NCI-H2171 treated with DMSO at 0.1 percent for 48 hours (cell line): Measurements from ENCODE around the gene SPATA9.
"Not testable (repeated sequence)": the region's sequence is repeated elsewhere in the genome, so short reads cannot be mapped to it uniquely, and the experiment has no call there.

Experiments
- DNase-seq: peaks from one replicate; lab custom pipeline; 2025; lab: John Stamatoyannopoulos, UW

The SPATA9 gene

DNA sequence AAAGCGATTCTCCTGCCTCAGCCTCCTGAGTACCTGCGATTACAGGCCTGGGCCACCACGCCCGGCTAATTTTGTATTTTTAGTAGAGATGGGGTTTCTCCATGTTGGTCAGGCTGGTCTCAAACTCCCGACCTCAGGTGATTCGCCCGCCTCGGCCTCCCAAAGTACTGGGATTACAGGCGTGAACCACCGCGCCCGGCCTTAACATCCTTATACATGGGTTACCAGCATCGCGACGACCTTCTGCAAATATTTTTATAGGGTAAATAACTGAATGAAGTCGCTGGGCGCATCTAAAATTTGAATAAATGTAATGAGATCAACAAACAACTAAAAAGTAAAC is 36.6 kb downstream of the SPATA9 start:
- DNase-seq: not testable (repeated sequence)

DNA sequence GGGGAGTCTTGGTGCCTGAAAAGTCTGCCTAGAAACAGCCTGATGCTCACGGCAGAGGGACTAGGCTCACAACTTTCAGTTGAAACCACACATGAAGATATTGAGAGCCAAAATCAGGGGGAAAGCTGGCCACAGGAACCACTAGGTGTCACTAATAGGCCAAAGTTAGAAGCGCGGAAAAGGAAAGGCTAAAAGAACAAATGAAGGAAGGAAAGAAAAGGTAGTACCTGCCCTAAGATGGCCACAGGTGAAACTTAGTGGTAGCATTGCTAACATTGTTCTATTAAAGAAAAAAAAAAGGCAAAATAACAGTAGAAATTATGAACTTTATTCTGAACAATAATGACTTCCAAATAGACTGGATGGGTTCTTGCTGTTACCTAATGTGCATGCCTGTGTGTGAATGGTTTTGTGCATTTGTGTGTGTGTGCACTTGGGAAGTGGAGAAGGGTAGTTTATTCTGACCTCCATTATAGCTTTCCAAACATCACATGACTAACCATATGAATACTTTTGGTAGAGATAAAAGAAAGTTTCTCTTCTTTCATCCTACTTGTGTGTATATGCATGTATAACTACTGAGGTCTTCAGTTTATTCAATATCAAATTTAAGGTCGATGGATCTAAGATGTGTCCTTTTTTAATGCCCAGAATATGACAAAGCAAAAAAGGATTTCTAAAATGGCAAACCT is 38.3 kb downstream of the SPATA9 start:
- peak; percentile 6 for DNase-seq

DNA sequence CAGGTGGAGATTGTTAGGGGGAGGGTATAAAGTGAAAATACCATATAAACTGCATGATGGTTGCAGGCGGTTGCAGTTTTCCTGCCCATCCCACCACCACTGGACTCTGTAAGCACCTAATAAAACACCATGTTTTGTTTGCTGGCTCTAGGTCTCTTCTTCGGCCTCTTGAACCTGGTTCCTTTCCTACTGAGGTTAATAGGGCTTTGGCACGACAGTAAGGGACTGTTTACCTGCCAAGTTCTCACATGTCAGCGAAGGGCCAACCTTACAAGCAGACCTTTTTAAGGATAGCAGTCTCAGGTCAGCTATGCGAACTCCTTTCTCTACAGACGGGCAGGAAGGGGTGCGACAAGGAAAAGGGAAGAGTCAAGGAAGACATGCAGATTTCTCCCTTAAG is 39.6 kb downstream of the SPATA9 start:
- no peak for DNase-seq

DNA sequence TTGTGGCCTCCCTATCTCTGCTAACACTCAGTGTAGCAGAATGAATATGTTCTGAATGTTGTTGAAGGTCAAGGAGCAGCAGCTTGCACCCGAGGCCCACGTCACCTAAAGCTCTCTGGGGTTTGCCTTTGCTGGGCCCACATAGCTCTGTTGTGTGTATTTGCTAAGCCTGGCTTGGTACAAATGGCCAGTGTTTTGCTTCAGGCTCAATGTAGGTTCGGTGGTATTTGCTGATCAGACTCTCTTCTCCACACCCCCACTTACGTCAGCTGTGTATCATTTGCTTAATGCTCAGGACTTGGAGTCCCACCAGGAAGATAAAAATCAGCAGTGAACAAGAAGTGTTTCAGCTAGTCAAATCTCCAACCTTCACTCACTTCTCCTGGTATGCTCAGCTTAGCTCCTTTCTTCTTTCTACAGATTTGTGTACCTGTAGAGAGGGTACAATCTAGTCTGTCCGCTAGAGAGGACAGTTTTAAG is 41.0 kb downstream of the SPATA9 start:
- DNase-seq: no peak

DNA sequence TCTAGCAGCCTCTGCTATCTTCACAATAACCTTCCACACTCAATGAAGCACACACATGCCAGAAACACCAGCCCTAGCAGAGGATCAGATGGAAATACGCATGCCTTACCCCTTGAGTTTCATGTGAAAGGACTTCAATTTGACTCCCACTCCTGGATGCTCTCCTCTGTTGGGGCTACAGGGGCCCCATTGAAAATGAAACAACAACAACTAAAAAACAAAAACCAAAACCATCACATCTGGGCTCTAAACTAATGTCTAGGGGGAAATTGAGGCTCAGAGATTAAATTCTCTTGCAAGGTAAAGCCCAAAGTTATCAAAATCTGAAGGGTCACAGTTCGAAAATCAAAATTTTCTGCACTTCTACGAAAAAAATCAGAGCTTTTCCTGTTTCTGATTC is 44.2 kb downstream of the SPATA9 start:
- DNase-seq: no peak

DNA sequence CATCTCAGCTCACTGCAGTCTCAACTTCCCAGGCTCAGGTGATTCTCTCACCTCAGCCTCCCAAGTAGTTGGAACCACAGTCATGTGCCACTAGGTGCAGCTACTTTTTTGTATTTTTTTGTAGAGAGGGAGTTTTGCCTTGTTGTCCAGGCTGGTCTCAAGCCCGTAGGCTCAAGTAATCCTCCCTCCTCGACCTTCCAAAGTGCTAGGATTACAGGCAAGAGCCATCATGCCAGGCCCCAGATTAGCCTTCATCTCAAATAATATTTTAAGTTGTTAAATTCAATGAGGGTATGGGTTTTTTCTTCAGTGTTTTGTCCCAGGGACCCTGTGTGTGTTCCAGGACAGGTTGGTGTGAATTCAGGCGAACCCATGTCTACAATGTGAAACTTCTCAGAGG is 48.7 kb downstream of the SPATA9 start:
- DNase-seq: no peak

DNA sequence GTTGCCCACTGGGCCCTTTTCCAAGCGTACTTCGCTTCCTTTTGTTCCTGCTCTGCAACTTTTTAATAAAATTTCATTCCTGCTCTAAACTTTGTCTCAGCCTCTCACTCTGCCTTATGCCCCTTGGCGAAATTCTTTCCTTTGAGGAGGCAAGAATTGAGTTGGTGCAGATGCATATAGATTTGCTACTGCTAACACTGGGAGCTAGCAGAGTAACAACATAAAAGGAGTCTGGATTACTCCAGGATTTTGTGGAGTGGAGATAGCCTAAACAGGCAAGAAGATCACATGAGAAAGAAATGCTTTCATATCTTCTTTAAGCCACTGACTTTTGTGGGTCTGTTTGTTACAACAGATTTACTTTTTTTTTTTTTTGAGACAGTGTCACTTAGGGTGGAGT is 49.1 kb downstream of the SPATA9 start:
- no peak for DNase-seq

DNA sequence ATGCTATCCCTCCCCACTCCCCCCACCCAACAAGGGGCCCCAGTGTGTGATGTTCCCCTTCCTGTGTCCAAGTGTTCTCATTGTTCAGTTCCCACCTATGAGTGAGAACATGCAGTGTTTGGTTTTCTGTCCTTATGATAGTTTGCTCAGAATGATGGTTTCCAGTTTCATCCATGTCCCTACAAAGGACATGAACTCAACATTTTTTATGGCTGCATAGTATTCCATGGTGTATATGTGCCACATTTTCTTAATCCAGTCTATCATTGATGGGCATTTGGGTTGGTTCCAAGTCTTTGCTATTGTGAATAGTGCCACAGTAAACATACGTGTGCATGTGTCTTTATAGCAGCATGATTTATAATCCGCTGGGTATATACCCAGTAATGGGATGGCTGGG is 49.8 kb downstream of the SPATA9 start:
- DNase-seq: not testable (repeated sequence)

DNA sequence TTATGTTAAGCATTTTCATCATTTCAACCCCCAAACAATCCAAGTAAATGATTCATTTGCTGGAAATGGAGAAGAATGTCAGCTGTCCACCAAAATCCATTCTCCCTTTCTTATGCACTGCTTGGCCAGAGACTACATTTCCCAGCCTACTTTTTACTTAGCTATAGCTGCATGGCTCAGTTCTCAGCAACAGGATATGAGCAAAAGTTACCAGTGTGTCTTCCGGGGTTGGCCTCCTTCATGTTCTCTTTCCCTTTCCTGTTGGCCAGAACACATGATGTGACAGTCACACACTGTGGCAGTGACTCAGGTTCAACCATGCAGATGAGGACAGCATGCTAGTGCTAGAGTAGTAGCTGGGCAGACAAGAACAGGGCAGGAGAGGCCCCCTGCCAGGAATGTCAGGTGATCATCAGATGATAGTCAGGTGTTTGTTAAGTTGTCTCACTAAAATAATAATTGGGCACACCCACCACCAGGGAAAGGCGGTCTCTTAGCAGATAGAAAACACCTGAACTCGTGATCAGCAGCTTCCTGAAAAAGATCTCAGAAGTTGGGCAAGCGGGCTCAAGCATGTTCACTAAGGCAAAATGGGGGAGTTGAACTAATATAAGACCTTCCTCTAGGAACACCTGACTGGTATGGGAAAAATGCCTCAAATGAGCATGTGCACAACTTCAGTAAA is 50.7 kb downstream of the SPATA9 start:
- no peak for DNase-seq

DNA sequence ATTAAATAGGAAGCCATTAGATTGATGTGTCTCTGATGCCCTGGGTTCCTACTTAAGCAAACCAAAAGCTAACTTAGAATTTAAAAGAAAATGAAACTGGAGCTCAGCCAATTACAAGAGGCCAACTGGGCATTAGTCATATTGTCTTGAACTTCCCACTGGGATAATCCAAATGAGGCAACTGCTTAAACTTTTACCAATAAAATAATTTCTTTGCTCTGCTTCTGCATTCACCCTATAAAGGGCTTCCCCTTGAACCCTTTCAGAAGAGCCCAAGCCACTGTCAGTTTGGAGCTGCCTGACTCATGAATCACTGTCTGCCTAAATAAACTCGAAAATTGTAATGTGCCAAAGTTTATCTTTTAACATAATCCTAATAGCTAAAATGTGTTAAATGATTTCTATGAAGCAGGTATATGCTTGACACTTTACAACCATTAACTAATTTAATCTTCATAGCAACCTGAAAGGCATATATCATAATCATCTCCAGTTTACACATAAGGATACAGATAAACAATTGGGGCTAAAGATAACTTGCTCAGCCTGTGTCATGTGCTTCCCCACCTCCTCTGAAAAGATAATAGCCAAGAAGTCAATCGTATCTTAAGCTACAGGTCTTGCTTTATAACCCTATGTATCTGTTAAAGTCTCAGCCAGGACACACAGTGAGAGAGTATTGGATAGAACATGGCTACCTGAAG is 51.4 kb downstream of the SPATA9 start:
- DNase-seq: no peak

DNA sequence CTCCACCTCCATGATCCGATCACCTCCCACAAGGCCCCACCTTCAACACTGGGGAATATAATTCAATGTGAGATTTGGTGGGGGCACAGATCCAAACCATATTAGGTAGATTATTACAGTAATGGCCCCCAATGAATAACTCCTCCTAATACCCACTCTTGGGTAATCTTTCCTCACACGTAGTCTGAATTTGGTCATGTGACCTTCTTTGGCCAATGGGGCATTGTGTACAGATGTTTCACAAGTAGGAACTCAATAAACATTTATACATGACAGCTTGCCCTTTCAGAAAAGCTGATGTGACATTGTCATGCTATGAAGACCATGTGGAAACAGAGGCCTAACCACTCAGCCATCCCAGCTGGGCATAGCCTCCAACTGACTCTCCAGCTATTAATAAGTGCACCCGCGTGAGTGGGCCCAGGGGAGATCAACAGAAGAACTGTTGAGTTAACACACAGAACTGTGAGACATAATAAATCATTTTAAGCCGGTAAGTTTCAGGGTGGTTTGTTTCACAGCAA is 52.3 kb downstream of the SPATA9 start:
- DNase-seq: no peak

DNA sequence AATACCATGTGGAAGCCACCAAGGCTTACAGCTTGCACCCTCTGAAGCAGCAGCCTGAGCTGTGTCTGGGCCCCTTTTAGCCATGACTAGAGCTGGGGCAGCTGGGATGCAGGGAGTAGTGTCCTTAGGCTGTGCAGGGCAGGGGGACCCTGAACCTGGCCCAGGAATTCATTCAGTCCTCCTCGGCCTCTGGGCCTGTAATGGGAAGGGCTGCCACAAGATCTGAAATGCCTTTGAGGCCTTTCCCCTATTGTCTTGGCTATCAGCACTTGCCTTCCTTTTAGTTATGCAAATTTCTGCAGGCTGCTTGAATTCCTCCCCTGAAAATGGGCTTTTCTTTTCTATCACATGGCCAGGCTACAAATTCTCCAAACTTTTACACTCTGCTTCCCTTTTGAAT is 53.9 kb downstream of the SPATA9 start:
- no peak for DNase-seq

DNA sequence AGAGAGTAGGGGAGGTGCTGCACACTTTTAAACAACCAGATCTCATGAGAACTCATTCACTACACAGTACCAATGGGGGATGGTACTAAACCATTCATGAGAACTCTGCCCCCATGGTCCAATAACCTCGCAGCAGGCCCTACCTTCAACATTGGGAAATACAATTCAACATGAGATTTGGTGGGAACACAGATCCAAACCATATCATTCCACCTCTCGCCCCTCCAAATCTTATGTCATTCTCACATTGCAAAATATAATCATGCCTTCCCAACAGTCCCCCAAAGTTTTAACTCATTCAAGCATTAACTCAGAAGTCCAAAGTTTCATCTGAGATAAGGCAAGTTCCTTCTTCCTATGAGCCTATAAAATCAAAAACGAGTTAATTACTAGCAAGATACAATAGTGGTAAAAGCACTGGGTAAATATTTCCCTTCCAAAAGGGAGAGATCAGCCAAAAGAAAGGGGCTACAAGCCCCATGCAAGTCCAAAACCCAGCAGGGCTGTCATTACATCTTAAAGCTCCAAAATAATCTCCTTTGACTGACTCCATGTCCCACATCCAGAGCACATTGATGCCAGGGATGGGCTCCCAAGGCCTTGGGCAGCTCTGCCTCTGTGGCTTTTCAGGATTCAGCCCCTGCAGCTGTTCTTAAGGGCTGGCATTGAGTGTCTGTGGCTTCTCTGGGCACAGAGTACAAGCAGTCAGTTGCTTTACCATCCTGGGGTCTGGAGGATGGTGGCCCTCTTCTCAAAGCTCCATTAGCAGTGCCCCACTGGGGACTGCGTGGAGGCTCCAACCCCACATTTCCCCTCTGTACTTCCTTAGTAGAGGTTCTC is 54.6 kb downstream of the SPATA9 start:
- no peak for DNase-seq

DNA sequence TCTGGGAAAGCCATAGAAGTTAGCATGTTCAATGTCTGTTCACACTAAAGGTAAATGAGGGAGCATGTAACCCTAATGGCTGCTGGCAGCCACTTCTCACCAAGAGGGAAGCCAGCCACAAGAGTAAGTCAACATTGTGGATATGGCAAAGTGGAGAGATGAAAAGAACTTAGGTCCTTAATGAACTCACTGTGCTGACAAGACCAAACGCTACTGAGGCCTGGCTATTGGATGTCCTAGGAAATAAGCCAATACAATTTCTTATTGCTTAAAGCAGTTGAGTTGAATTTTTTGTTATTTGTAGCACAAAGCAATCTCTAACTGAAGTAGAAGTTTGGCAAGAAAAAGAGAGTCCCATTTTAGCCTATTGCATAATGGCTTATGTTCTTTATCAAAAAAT is 56.1 kb downstream of the SPATA9 start:
- DNase-seq: no peak

DNA sequence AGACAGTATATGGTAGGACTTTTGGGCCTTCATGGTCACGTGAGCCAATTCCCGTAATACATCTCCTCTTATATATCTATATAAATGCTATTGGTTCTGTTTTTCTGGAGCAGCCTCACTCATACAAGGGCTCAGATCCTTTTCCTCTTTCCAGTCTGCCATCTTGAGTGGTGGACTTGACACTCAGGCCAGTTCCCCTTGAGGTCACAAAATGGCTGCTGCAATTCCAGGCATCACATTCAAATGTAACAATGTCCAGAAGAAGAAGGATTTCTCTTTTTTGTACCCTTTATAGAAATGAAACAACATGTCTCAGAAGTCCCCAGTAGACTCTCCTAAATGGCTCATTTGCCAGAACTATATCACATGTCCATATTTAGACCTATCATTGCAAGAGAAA is 58.4 kb downstream of the SPATA9 start:
- DNase-seq: no peak

DNA sequence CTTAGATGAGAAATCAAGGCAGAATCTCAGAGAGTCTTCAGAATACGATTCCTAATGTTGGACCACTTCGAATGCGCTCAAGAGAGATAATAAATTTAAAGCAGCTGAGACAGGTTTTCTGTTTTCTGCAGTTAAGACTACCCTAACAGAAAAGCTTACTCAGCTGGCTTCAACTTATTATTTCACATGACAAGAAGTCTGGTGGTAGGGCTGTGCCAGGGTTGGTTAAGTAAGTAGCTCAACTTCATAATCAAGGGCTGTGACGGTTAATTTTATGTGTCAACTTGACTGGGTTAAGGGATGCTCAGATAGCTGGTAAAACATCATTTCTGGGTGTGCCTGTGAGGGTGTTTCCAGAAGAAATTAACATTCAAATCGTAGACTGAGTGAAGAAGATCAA is 59.1 kb downstream of the SPATA9 start:
- no peak for DNase-seq

DNA sequence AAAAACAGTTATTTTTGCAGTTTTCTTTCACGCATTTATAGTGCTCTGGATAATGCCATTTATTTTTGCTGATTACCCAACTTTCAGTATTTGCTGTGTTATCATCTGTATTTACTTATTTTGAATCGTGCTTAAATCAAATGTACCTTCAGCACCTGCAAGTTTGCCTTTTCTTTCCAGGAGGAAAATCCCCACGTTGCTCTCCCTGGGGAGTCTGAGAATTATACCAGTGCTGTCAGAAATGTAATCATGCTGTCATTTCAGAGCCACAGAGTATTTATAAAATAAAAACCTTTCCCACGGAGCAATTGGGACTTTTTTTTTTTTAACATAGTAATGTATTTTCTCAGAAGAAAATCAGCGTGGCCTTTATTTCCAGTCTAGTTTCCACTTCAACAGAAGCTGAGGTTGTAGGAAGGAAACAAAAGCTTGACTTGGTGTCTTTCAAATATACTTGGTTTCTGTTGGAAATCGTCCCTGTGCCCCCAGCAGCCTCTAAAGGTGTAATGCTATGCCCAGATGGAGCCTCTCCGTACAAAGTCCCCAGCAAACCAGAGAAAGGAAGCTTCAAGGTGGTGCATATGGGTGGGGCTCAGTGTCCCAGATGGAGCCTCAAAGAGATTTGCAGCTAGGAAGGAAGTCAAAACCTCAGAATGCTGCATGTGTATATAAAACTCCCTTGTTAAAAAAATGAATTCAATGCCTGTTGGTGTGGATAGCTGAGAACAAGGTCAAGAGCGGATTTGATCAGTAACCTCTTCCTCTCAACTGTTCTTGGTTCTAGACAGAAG is 60.8 kb downstream of the SPATA9 start:
- DNase-seq: peak; percentile 1

DNA sequence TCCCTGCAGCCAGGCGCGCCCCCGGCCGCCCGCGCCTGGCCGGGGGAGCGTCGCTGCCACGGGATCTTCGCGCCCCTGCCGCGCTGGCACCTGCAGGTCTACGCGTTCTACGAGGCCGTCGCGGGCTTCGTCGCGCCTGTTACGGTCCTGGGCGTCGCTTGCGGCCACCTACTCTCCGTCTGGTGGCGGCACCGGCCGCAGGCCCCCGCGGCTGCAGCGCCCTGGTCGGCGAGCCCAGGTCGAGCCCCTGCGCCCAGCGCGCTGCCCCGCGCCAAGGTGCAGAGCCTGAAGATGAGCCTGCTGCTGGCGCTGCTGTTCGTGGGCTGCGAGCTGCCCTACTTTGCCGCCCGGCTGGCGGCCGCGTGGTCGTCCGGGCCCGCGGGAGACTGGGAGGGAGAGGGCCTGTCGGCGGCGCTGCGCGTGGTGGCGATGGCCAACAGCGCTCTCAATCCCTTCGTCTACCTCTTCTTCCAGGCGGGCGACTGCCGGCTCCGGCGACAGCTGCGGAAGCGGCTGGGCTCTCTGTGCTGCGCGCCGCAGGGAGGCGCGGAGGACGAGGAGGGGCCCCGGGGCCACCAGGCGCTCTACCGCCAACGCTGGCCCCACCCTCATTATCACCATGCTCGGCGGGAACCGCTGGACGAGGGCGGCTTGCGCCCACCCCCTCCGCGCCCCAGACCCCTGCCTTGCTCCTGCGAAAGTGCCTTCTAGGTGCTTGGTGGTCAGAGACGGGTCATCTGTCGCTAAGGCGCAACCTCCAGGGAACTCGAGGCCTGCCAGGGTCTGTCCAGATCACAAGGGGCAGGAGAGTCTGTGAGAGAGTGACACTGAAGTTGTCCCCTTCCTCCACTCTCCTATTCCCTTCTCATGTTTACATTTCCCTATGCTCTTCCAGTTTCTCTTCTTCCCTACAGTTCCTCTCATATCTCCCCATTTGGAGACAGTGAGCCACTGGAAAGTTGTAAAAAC is 61.6 kb downstream of the SPATA9 start:
- peak; percentile 3 for DNase-seq

DNA sequence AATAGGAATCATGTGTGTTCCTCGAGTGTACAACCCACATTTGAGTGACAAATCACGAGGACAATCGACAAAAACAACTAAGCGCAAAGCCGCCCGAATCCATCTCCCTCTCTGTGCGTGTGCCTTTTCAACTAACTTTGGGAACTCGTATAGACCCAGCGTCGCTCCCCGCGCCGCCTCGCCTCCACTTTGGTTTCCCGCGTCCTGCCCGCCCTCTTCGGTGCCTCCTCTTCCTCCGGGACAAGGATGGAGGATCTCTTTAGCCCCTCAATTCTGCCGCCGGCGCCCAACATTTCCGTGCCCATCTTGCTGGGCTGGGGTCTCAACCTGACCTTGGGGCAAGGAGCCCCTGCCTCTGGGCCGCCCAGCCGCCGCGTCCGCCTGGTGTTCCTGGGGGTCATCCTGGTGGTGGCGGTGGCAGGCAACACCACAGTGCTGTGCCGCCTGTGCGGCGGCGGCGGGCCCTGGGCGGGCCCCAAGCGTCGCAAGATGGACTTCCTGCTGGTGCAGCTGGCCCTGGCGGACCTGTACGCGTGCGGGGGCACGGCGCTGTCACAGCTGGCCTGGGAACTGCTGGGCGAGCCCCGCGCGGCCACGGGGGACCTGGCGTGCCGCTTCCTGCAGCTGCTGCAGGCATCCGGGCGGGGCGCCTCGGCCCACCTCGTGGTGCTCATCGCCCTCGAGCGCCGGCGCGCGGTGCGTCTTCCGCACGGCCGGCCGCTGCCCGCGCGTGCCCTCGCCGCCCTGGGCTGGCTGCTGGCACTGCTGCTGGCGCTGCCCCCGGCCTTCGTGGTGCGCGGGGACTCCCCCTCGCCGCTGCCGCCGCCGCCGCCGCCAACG is 62.5 kb downstream of the SPATA9 start, which contains the start of gene GPR150:
Gene GPR150 (plus strand): TSS at position 58 of the 840 bp plus-strand sequence. CDS start 189 bp downstream, at position 247.
- DNase-seq: peak; percentile 8
